Mononuclear cell (primary cell): ENCODE data around the gene PAAF1. TPM values are rescaled to one million over a fixed set of nuclear protein-coding genes. Genes with fewer than 3 reads are reported as not detected.
"Not testable (repeated sequence)": the region's sequence is repeated elsewhere in the genome, so short reads cannot be mapped to it uniquely, and the experiment has no call there.

Source experiments
- H3K27me3 ChIP-seq: 2 replicates; pipeline ENCODE4 v1.6.0; 2011; ENCODE audit warnings: low read length, control low read depth; ENCODE audit not compliant: insufficient read depth
- H3K4me1 ChIP-seq: 2 replicates; pipeline ENCODE4 v1.5.1; 2011; ENCODE audit warnings: mild to moderate bottlenecking, low read length, control low read depth; ENCODE audit not compliant: insufficient read depth
- H3K4me3 ChIP-seq: 2 replicates; pipeline ENCODE4 v1.5.1; 2011; ENCODE audit warnings: mild to moderate bottlenecking, low read length, moderate library complexity
- H3K9me3 ChIP-seq: 2 replicates; pipeline ENCODE4 v1.5.1; 2011; ENCODE audit warnings: low read depth, mild to moderate bottlenecking, control low read depth, low read length
- total RNA-seq: library from RNA; depleted of rRNA; stranded (reverse); fragments of >200 nt; gene quantifications from one replicate; pipeline ENCODE4 v1.2.3, GENCODE V29; 2012

The PAAF1 gene
- total RNA-seq, 1 donor, result 4.0 TPM

- H3K4me1 ChIP-seq, result peaks cover under 1% of the 10 kb centered on the region
- H3K9me3 ChIP-seq, result no peaks in the 10 kb centered on the region
- H3K4me3 ChIP-seq, result no peak overlapping the region
- H3K27me3 ChIP-seq, result no peaks in the 10 kb centered on the region
These were observed 7.4 kb upstream of the PAAF1 start for GRCh38 chr11:73869332-73869949.

- Histone ChIP-seq H3K4me3 (no peak overlapping the region), H3K27me3 (no peaks in the 10 kb centered on the region), H3K4me1 (peaks cover 9% of the 10 kb centered on the region), H3K9me3 (no peaks in the 10 kb centered on the region)
These were observed 6.5 kb upstream of the PAAF1 start for GRCh38 chr11:73870261-73870660.

- Histone ChIP-seq H3K4me3 (no peak overlapping the region), H3K4me1 (peaks cover 24% of the 10 kb centered on the region), H3K9me3 (no peaks in the 10 kb centered on the region), H3K27me3 (no peaks in the 10 kb centered on the region)
These were observed 3.9 kb upstream of the PAAF1 start for GRCh38 chr11:73872749-73873357.

GRCh38 chr11:73875380-73875779 is 1.4 kb upstream of the PAAF1 start:
- no peak overlapping the region for H3K4me3 ChIP-seq
- peaks cover 24% of the 10 kb centered on the region for H3K4me1 ChIP-seq
- H3K27me3 ChIP-seq, result no peaks in the 10 kb centered on the region
- H3K9me3 ChIP-seq, result no peaks in the 10 kb centered on the region

- peaks cover 24% of the 10 kb centered on the region for H3K4me1 ChIP-seq
- H3K27me3 ChIP-seq, result no peaks in the 10 kb centered on the region
- peak overlapping the region; percentile 72 for H3K4me3 ChIP-seq
- no peaks in the 10 kb centered on the region for H3K9me3 ChIP-seq
These were observed 959 bp upstream of the PAAF1 start for GRCh38 chr11:73875840-73876239.

GRCh38 chr11:73878771-73879170 is 2.0 kb downstream of the PAAF1 start:
- Histone ChIP-seq H3K9me3 (no peaks in the 10 kb centered on the region), H3K27me3 (no peaks in the 10 kb centered on the region), H3K4me3 (no peak overlapping the region), H3K4me1 (peaks cover 24% of the 10 kb centered on the region)

- H3K9me3 ChIP-seq, H3K27me3 ChIP-seq, H3K4me3 ChIP-seq: not testable (repeated sequence)
- peaks cover 13% of the 10 kb centered on the region for H3K4me1 ChIP-seq
These were observed 3.6 kb downstream of the PAAF1 start for GRCh38 chr11:73880449-73880848.

GRCh38 chr11:73883856-73884255 is 7.1 kb downstream of the PAAF1 start:
- Histone ChIP-seq H3K27me3 (no peaks in the 10 kb centered on the region), H3K4me3 (no peak overlapping the region), H3K9me3 (no peaks in the 10 kb centered on the region), H3K4me1 (no peaks in the 10 kb centered on the region)

- Histone ChIP-seq H3K9me3 (no peaks in the 10 kb centered on the region), H3K4me3 (no peak overlapping the region), H3K27me3 (no peaks in the 10 kb centered on the region), H3K4me1 (no peaks in the 10 kb centered on the region)
These were observed 11.4 kb downstream of the PAAF1 start for GRCh38 chr11:73888244-73888643.

GRCh38 chr11:73889019-73889418 is 12.2 kb downstream of the PAAF1 start:
- H3K4me1 ChIP-seq, result no peaks in the 10 kb centered on the region
- H3K27me3 ChIP-seq, result no peaks in the 10 kb centered on the region
- no peaks in the 10 kb centered on the region for H3K9me3 ChIP-seq
- H3K4me3 ChIP-seq, result no peak overlapping the region

- H3K4me1 ChIP-seq, result no peaks in the 10 kb centered on the region
- no peaks in the 10 kb centered on the region for H3K27me3 ChIP-seq
- no peak overlapping the region for H3K4me3 ChIP-seq
- no peaks in the 10 kb centered on the region for H3K9me3 ChIP-seq
These were observed 12.7 kb downstream of the PAAF1 start for GRCh38 chr11:73889536-73889935.

GRCh38 chr11:73893041-73893440 is 16.2 kb downstream of the PAAF1 start:
- Histone ChIP-seq H3K4me3 (no peak overlapping the region), H3K9me3 (no peaks in the 10 kb centered on the region), H3K27me3 (no peaks in the 10 kb centered on the region), H3K4me1 (no peaks in the 10 kb centered on the region)

GRCh38 chr11:73894725-73895335 is 18.0 kb downstream of the PAAF1 start:
- Histone ChIP-seq H3K4me1 (no peaks in the 10 kb centered on the region), H3K4me3 (no peak overlapping the region), H3K9me3 (no peaks in the 10 kb centered on the region), H3K27me3 (no peaks in the 10 kb centered on the region)

- H3K9me3 ChIP-seq, result no peaks in the 10 kb centered on the region
- no peak overlapping the region for H3K4me3 ChIP-seq
- no peaks in the 10 kb centered on the region for H3K4me1 ChIP-seq
- no peaks in the 10 kb centered on the region for H3K27me3 ChIP-seq
These were observed 25.5 kb downstream of the PAAF1 start for GRCh38 chr11:73902303-73902702.

GRCh38 chr11:73907191-73907590 is 30.4 kb downstream of the PAAF1 start:
- no peaks in the 10 kb centered on the region for H3K9me3 ChIP-seq
- no peak overlapping the region for H3K4me3 ChIP-seq
- no peaks in the 10 kb centered on the region for H3K27me3 ChIP-seq
- no peaks in the 10 kb centered on the region for H3K4me1 ChIP-seq

GRCh38 chr11:73912026-73912425 is 35.2 kb downstream of the PAAF1 start:
- Histone ChIP-seq H3K9me3 (no peaks in the 10 kb centered on the region), H3K4me1 (peaks cover 2% of the 10 kb centered on the region), H3K4me3 (no peak overlapping the region), H3K27me3 (no peaks in the 10 kb centered on the region)
